Urinary bladder (tissue), 4 donors: ENCODE data around the gene CLEC9A. TPM values are rescaled to one million over a fixed set of nuclear protein-coding genes. Genes with fewer than 3 reads are reported as not detected.

Source experiments
- DNase-seq: peaks from one replicate; pipeline ENCODE4 v3.0.0-alpha.2; 2015; ENCODE audit errors: extremely low spot score
- H3K27ac ChIP-seq: one replicate; pipeline ENCODE4 v1.5.1; 2013; ENCODE audit warnings: low read depth, mild to moderate bottlenecking, moderate library complexity
- H3K36me3 ChIP-seq: one replicate; pipeline ENCODE4 v1.6.1; 2013; ENCODE audit warnings: mild to moderate bottlenecking, moderate library complexity; ENCODE audit not compliant: insufficient read depth
- H3K4me1 ChIP-seq: one replicate; pipeline ENCODE4 v1.6.1; 2013; ENCODE audit warnings: mild to moderate bottlenecking, moderate library complexity; ENCODE audit not compliant: insufficient read depth
- H3K4me3 ChIP-seq: one replicate; pipeline ENCODE4 v1.5.1; 2013; ENCODE audit warnings: low read depth, low read length
- WGBS: extraction: QIAGEN DNeasy Blood & Tissue Kit; methylation state at CpG from one replicate; pipeline ENCODE4 v1.1.7; 2013; 5-methylcytosine and 5-hydroxymethylcytosine counted together
- polyA plus RNA-seq: library from polyadenylated mRNA; stranded (reverse); fragments of 200-250 nt; gene quantifications from one replicate; pipeline ENCODE4 v1.2.3, GENCODE V29; 2013
- total RNA-seq: library from RNA; depleted of rRNA; stranded (reverse); fragments of >200 nt; gene quantifications from one replicate; pipeline ENCODE4 v1.2.3, GENCODE V29; 2014
- donor health status: healthy with polysubstance abuse.
- donor health status: healthy.

CLEC9A gene
- total and polyA plus RNA-seq, 2 donors = 0.62 to 0.90 TPM

GRCh38 chr12:10101648-10102220 is 71.3 kb downstream of the CLEC9A start:
- no peak for DNase-seq
- H3K4me1 ChIP-seq = no peaks in the 10 kb centered on the region
- no peak overlapping the region for H3K27ac ChIP-seq
- H3K4me3 ChIP-seq = no peak overlapping the region
- H3K36me3 ChIP-seq = no peaks in the 10 kb centered on the region
- WGBS = 90% methylated on average over 1 of the region's 1 CpG

- Histone ChIP-seq H3K4me1 (no peaks in the 10 kb centered on the region), H3K36me3 (no peaks in the 10 kb centered on the region), H3K4me3 (no peak overlapping the region), H3K27ac (no peak overlapping the region)
- WGBS = 71% methylated on average over 2 of the region's 2 CpGs
- DNase-seq = no peak
Measured at GRCh38 chr12:10102322-10102721, 71.8 kb downstream of the CLEC9A start.

- H3K27ac ChIP-seq = no peak overlapping the region
- 91% methylated on average over 2 of the region's 2 CpGs for WGBS
- no peak for DNase-seq
- no peak overlapping the region for H3K4me3 ChIP-seq
- H3K4me1 ChIP-seq = no peaks in the 10 kb centered on the region
- H3K36me3 ChIP-seq = no peaks in the 10 kb centered on the region
Measured at GRCh38 chr12:10110256-10110844, 79.9 kb downstream of the CLEC9A start.

GRCh38 chr12:10111451-10111850 is 81.0 kb downstream of the CLEC9A start:
- Histone ChIP-seq H3K4me3 (no peak overlapping the region), H3K27ac (no peak overlapping the region), H3K36me3 (no peaks in the 10 kb centered on the region), H3K4me1 (no peaks in the 10 kb centered on the region)
- DNase-seq = no peak
- 90% methylated on average over 38 of the region's 38 CpGs for WGBS

- Histone ChIP-seq H3K4me1 (no peaks in the 10 kb centered on the region), H3K4me3 (no peak overlapping the region), H3K27ac (no peak overlapping the region), H3K36me3 (no peaks in the 10 kb centered on the region)
- no peak for DNase-seq
- 67% methylated on average over 1 of the region's 1 CpG for WGBS
Measured at GRCh38 chr12:10113075-10113474, 82.6 kb downstream of the CLEC9A start.

GRCh38 chr12:10113920-10114319 is 83.4 kb downstream of the CLEC9A start:
- no peak overlapping the region for H3K4me3 ChIP-seq
- H3K27ac ChIP-seq = no peak overlapping the region
- DNase-seq = no peak
- H3K36me3 ChIP-seq = no peaks in the 10 kb centered on the region
- WGBS = 58% methylated on average over 1 of the region's 1 CpG
- no peaks in the 10 kb centered on the region for H3K4me1 ChIP-seq

GRCh38 chr12:10115311-10115710 is 84.8 kb downstream of the CLEC9A start:
- no peak overlapping the region for H3K27ac ChIP-seq
- no peaks in the 10 kb centered on the region for H3K4me1 ChIP-seq
- H3K4me3 ChIP-seq = no peak overlapping the region
- H3K36me3 ChIP-seq = no peaks in the 10 kb centered on the region
- DNase-seq = no peak
- 86% methylated on average over 15 of the region's 15 CpGs for WGBS

Other genes starting within 250 kb of the CLEC9A start
- gene KLRF1, start 203.2 kb upstream of the CLEC9A start, total RNA-seq = 1.5 TPM
- 0.34 TPM for gene KLRF1, start 203.2 kb upstream of the CLEC9A start, polyA plus RNA-seq
- gene CLEC2B, start 161.3 kb upstream of the CLEC9A start, total RNA-seq = 20.4 TPM
- gene CLEC2B, start 161.3 kb upstream of the CLEC9A start, polyA plus RNA-seq = 9.3 TPM
- not detected for gene KLRF2, start 149.2 kb upstream of the CLEC9A start, total RNA-seq
- gene KLRF2, start 149.2 kb upstream of the CLEC9A start, polyA plus RNA-seq = not detected
- not detected for gene CLEC2A, start 98.3 kb upstream of the CLEC9A start, total RNA-seq
- not detected for gene CLEC2A, start 98.3 kb upstream of the CLEC9A start, polyA plus RNA-seq
- 1.5 TPM for gene CLEC12A, start 59.3 kb upstream of the CLEC9A start, total RNA-seq
- 1.6 TPM for gene CLEC12A, start 59.3 kb upstream of the CLEC9A start, polyA plus RNA-seq
- not detected for gene CLEC1B, start 31.6 kb upstream of the CLEC9A start, total RNA-seq
- not detected for gene CLEC1B, start 31.6 kb upstream of the CLEC9A start, polyA plus RNA-seq
- gene CLEC12B, start 20.1 kb upstream of the CLEC9A start, total RNA-seq = 0.95 TPM
- 0.08 TPM for gene CLEC12B, start 20.1 kb upstream of the CLEC9A start, polyA plus RNA-seq
- 3.2 TPM for gene CLEC1A, start 68.3 kb downstream of the CLEC9A start, total RNA-seq
- gene CLEC1A, start 68.3 kb downstream of the CLEC9A start, polyA plus RNA-seq = 6.0 TPM
- gene CLEC7A, start 99.5 kb downstream of the CLEC9A start, total RNA-seq = 4.5 TPM
- gene CLEC7A, start 99.5 kb downstream of the CLEC9A start, polyA plus RNA-seq = 8.4 TPM
- 1.2 TPM for gene OLR1, start 141.4 kb downstream of the CLEC9A start, total RNA-seq
- 0.27 TPM for gene OLR1, start 141.4 kb downstream of the CLEC9A start, polyA plus RNA-seq
- gene TMEM52B, start 148.3 kb downstream of the CLEC9A start, total RNA-seq = 0.11 TPM
- 0.11 TPM for gene TMEM52B, start 148.3 kb downstream of the CLEC9A start, polyA plus RNA-seq
- gene GABARAPL1, start 182.2 kb downstream of the CLEC9A start, total RNA-seq = 38.0 TPM
- 138 TPM for gene GABARAPL1, start 182.2 kb downstream of the CLEC9A start, polyA plus RNA-seq